HepG2 (cell line): ENCODE results near the gene KCTD13. TPM values are rescaled to one million over a fixed set of nuclear protein-coding genes. Genes with fewer than 3 reads are reported as not detected.

Experiments
- ADNP ChIP-seq: sonication (generic); formaldehyde crosslinking; IDR thresholded peaks from 2 replicates; pipeline ENCODE4 v1.4.0; 2020; ENCODE audit warnings: missing genetic modification reagents
- BORCS8-MEF2B ChIP-seq: sonication (generic); formaldehyde crosslinking; IDR thresholded peaks from 2 replicates; pipeline ENCODE4 v1.8.0; 2022; ENCODE audit warnings: mild to moderate bottlenecking, missing genetic modification reagents
- DMAP1 ChIP-seq: IDR thresholded peaks from 2 replicates; pipeline ENCODE4 v1.6.1; 2016
- EED ChIP-seq: sonication (generic); formaldehyde crosslinking; IDR thresholded peaks from 2 replicates; pipeline ENCODE4 v1.5.0; 2020; ENCODE audit warnings: mild to moderate bottlenecking, missing genetic modification reagents
- FOXP1 ChIP-seq, 2 experiments: fragments of 450-650 bp in 1 of 2; IDR thresholded peaks; 2 replicates each; pipeline ENCODE4 v1.6.1; 2017 to 2018; ENCODE audit warnings: antibody characterized with exemption in 1 of 2
- GABPB1 ChIP-seq: IDR thresholded peaks from 2 replicates; pipeline ENCODE4 v1.6.1; 2016; ENCODE audit warnings: mild to moderate bottlenecking, missing genetic modification reagents, moderate library complexity, missing compliant biosample characterization
- GZF1 ChIP-seq: sonication (generic); formaldehyde crosslinking; IDR thresholded peaks from 2 replicates; pipeline ENCODE4 v1.5.1; 2020; ENCODE audit warnings: mild to moderate bottlenecking, missing genetic modification reagents
- KDM1A ChIP-seq: IDR thresholded peaks from 2 replicates; pipeline ENCODE4 v1.6.1; 2016; ENCODE audit warnings: missing compliant biosample characterization
- MED8 ChIP-seq: sonication (generic); formaldehyde crosslinking; IDR thresholded peaks from 2 replicates; pipeline ENCODE4 v1.8.1; 2023; ENCODE audit warnings: mild to moderate bottlenecking, missing genetic modification reagents; ENCODE audit not compliant: insufficient replicate concordance
- POLR2G ChIP-seq: fragments of 200-400 bp; formaldehyde crosslinking; IDR thresholded peaks from 2 replicates; pipeline ENCODE4 v1.6.1; 2018; ENCODE audit warnings: mild to moderate bottlenecking, low read depth, low read length, moderate library complexity
- RAD21 ChIP-seq: fragments of 450-650 bp; formaldehyde crosslinking; IDR thresholded peaks from 2 replicates; pipeline ENCODE4 v1.5.0; 2020; ENCODE audit warnings: mild to moderate bottlenecking
- RBAK ChIP-seq: sonication (generic); formaldehyde crosslinking; IDR thresholded peaks from 2 replicates; pipeline ENCODE4 v1.5.1; 2020; ENCODE audit warnings: mild to moderate bottlenecking, missing genetic modification reagents
- SALL1 ChIP-seq: sonication (generic); formaldehyde crosslinking; IDR thresholded peaks from 2 replicates; pipeline ENCODE4 v1.8.0; 2022; ENCODE audit warnings: mild to moderate bottlenecking, missing genetic modification reagents
- TARDBP ChIP-seq: sonication (generic); formaldehyde crosslinking; IDR thresholded peaks from 2 replicates; pipeline ENCODE4 v1.8.0; 2022; ENCODE audit warnings: mild to moderate bottlenecking, missing genetic modification reagents
- TEAD3 ChIP-seq: optimal IDR thresholded peaks from 2 replicates; pipeline ENCODE3; 2016; ENCODE audit warnings: borderline replicate concordance
- ZFP36 ChIP-seq: fragments of 150-350 bp; IDR thresholded peaks from 2 replicates; pipeline ENCODE4 v1.6.1; 2018; ENCODE audit warnings: borderline replicate concordance, low read length, low read depth; ENCODE audit not compliant: partially characterized antibody
- ZFP37 ChIP-seq: sonication (generic); formaldehyde crosslinking; IDR thresholded peaks from 2 replicates; pipeline ENCODE4 v1.4.0; 2020; ENCODE audit warnings: missing genetic modification reagents, borderline replicate concordance
- ZNF121 ChIP-seq: sonication (generic); formaldehyde crosslinking; IDR thresholded peaks from 2 replicates; pipeline ENCODE4 v1.5.0; 2020; ENCODE audit warnings: mild to moderate bottlenecking, missing genetic modification reagents
- ZNF207 ChIP-seq: fragments of 450-650 bp; IDR thresholded peaks from 2 replicates; pipeline ENCODE4 v1.6.1; 2016; ENCODE audit warnings: antibody characterized with exemption, borderline replicate concordance
- ZNF382 ChIP-seq: sonication (generic); formaldehyde crosslinking; IDR thresholded peaks from 2 replicates; pipeline ENCODE4 v1.5.0; 2020; ENCODE audit warnings: missing genetic modification reagents, mild to moderate bottlenecking, borderline replicate concordance
- ZNF564 ChIP-seq: sonication (generic); formaldehyde crosslinking; IDR thresholded peaks from 2 replicates; pipeline ENCODE4 v1.8.1; 2023; ENCODE audit warnings: mild to moderate bottlenecking, missing genetic modification reagents
- ZNF607 ChIP-seq: sonication (generic); formaldehyde crosslinking; IDR thresholded peaks from 2 replicates; pipeline ENCODE4 v1.5.1; 2020; ENCODE audit warnings: missing genetic modification reagents, mild to moderate bottlenecking, borderline replicate concordance
- ZNF672 ChIP-seq: sonication (generic); formaldehyde crosslinking; IDR thresholded peaks from 2 replicates; pipeline ENCODE4 v1.8.1; 2022; ENCODE audit warnings: missing genetic modification reagents
- polyA plus RNA-seq, 8 experiments: library from polyadenylated mRNA; depleted of rRNA in 3 of 8; stranded (reverse) in 7 of 8; unstranded in 1 of 8; fragments of >200 nt; fragmentation: Illumina TruSeq in 4 of 8; extraction: Trizol in 4 of 8; gene quantifications; 2 replicates each; pipeline versions ENCODE4 v1.2.1 to v1.2.3, GENCODE V29; 2011 to 2016; ENCODE audit warnings: low read depth in 4 of 8, missing spikeins in 1 of 8, mixed read lengths in 1 of 8; ENCODE audit not compliant: insufficient read depth in 1 of 8
- total RNA-seq, 5 experiments: library from RNA; depleted of rRNA; stranded (reverse); fragments of >200 nt; fragmentation: Illumina TruSeq; extraction: Trizol; gene quantifications; 2 replicates each; pipeline ENCODE4 v1.2.3, GENCODE V29; 2016; ENCODE audit warnings: low read depth in 1 of 5
- TF ChIP-seq, protein P1 (sequence below): sonication (generic); formaldehyde crosslinking; IDR thresholded peaks from 2 replicates; pipeline ENCODE4 v1.8.1; 2023; ENCODE audit warnings: mild to moderate bottlenecking, moderate library complexity, missing genetic modification reagents
- TF ChIP-seq, protein P2 (sequence below): sonication (generic); formaldehyde crosslinking; IDR thresholded peaks from 2 replicates; pipeline ENCODE4 v1.4.0; 2020; ENCODE audit warnings: missing genetic modification reagents
- TF ChIP-seq, protein P3 (sequence below): sonication (generic); formaldehyde crosslinking; conservative IDR thresholded peaks from 2 replicates; pipeline ENCODE4 v1.4.0; 2020; ENCODE audit warnings: missing genetic modification reagents
- TF ChIP-seq, protein P4 (sequence below): IDR thresholded peaks from 2 replicates; pipeline ENCODE4 v1.6.1; 2016

Gene KCTD13
- total and polyA plus RNA-seq, 2 of the 13 experiments (the other 11 are each of a cell fraction or from before 2014, with no cell fraction given) = 6.3 to 14.7 TPM

DNA sequence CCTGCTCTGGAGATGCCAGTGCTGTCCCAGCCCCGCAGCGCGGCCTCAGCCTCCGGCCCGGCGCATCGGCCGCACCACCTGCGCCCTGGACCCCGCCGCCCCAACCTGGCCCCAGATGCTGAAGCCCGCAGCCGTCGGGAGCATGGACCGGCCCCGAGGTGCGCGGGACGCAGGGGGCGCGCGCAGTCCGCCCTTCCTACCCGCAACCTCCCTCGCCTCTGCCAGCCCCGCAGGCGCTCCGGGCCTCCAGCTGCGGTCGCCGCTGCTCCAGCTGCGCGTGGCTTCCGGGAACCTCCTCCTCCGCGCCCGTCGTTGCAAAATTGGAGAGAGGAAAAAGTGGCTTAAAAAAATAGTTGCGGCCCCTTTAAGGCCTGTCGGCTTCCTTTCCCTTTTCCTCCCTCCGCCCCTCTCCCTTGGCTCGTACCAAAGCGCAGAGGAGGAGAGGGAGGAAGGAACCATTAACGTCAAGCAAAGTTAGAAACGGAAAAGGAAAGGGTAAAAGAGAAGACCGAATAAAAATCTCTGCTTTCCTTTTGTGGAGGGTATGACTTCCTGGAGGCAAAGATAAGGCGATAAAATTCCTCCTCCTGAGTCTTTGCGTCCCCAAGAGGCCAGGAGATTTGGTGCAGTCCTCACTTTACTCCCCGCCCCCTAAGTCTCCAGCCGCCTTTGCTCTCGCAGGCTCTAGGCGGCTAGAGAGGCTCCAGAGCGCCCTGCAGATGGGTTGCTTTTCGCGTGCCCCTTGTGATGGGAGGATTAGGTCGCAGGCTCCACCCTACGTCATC lies 63.0 kb downstream of the KCTD13 start, which contains the start of gene CDIPT (continued):
- TF ChIP-seq ZNF672 (CRISPR knock-in tag) = no peak
- 0 out of 2 replicates have a peak, but pooled peaks have one; percentile 45 for TF ChIP-seq ZNF121 (CRISPR knock-in tag)
- peak; percentile 72 for TF ChIP-seq ZNF564 (CRISPR knock-in tag)
- peak; percentile 73 for TF ChIP-seq BORCS8-MEF2B (CRISPR knock-in tag)
- TF ChIP-seq KDM1A = peak; percentile 87
- TF ChIP-seq EED (CRISPR knock-in tag) = 0 out of 2 replicates have a peak, but pooled peaks have one; percentile 2
- peak; percentile 38 for TF ChIP-seq SALL1 (CRISPR knock-in tag)
- TF ChIP-seq ZFP36 = no peak
- peak; percentile 10 for TF ChIP-seq MED8 (CRISPR knock-in tag)
- TF ChIP-seq DMAP1 = peak; percentile 79; the same call in 1 of the 2 replicates
- TF ChIP-seq POLR2G = peak; percentile 80
- TF ChIP-seq, protein P1, sequence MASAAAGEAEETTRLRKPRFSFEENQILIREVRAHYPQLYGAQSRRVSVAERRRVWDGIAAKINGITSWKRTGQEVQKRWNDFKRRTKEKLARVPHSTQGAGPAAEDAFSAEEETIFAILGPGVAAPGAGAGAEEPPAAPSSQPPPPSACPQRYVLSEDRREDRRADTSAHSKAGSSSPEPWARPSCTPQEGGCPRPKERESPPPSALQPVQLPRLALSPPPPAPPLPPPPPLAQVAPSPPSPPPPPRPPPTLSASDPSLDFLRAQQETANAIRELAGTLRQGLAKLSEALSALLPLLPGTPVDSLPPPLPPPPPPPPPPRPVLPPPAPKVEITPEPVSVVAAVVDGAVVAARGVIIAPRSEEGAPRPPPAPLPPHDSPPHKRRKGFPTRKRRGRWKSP (CRISPR knock-in tag) = no peak; the same call in none of the 2 replicates
- TF ChIP-seq ZNF382 (CRISPR knock-in tag) = no peak
- TF ChIP-seq, protein P2, sequence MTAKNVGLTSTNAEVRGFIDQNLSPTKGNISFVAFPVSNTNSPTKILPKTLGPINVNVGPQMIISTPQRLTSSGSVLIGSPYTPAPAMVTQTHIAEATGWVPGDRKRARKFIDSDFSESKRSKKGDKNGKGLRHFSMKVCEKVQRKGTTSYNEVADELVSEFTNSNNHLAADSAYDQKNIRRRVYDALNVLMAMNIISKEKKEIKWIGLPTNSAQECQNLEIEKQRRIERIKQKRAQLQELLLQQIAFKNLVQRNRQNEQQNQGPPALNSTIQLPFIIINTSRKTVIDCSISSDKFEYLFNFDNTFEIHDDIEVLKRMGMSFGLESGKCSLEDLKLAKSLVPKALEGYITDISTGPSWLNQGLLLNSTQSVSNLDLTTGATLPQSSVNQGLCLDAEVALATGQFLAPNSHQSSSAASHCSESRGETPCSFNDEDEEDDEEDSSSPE (CRISPR knock-in tag) = peak; percentile 76
- TF ChIP-seq RAD21 (CRISPR knock-in tag) = peak; percentile 65; the same call in 1 of the 2 replicates
- no peak for TF ChIP-seq ZNF207
- TF ChIP-seq ZFP37 (CRISPR knock-in tag) = no peak; the same call in 1 of the 2 replicates
- TF ChIP-seq FOXP1 (IDR thresholded peaks at IDR 0.05) = no peak
- TF ChIP-seq FOXP1 (CRISPR knock-in tag; IDR thresholded peaks at IDR 0.05) = peak; percentile 60
- TF ChIP-seq, protein P3, sequence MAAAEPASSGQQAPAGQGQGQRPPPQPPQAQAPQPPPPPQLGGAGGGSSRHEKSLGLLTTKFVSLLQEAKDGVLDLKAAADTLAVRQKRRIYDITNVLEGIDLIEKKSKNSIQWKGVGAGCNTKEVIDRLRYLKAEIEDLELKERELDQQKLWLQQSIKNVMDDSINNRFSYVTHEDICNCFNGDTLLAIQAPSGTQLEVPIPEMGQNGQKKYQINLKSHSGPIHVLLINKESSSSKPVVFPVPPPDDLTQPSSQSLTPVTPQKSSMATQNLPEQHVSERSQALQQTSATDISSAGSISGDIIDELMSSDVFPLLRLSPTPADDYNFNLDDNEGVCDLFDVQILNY = 0 out of 2 replicates have a peak, but pooled peaks have one; percentile 57
- 0 out of 2 replicates have a peak, but pooled peaks have one; percentile 22 for TF ChIP-seq RBAK (CRISPR knock-in tag)
- peak; percentile 86 for TF ChIP-seq GABPB1
- TF ChIP-seq ZNF607 (CRISPR knock-in tag) = no peak; the same call in 1 of the 2 replicates
- TF ChIP-seq ADNP (CRISPR knock-in tag) = no peak
- peak; percentile 93 for TF ChIP-seq TARDBP
- peak; percentile 55 for TF ChIP-seq TEAD3
- TF ChIP-seq GZF1 (CRISPR knock-in tag) = no peak
- TF ChIP-seq, protein P4, sequence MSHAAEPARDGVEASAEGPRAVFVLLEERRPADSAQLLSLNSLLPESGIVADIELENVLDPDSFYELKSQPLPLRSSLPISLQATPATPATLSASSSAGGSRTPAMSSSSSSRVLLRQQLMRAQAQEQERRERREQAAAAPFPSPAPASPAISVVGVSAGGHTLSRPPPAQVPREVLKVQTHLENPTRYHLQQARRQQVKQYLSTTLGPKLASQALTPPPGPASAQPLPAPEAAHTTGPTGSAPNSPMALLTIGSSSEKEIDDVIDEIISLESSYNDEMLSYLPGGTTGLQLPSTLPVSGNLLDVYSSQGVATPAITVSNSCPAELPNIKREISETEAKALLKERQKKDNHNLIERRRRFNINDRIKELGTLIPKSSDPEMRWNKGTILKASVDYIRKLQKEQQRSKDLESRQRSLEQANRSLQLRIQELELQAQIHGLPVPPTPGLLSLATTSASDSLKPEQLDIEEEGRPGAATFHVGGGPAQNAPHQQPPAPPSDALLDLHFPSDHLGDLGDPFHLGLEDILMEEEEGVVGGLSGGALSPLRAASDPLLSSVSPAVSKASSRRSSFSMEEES (CRISPR knock-in tag) = peak; percentile 72
